NCI-H1417 treated with DMSO at 0.1 percent for 48 hours (cell line): ENCODE measurements around the gene NEURL2.
A peak's percentile ranks its signal among the peaks of the same experiment; 100 is the strongest.
"Not testable (repeated sequence)": the region's sequence is repeated elsewhere in the genome, so short reads cannot be mapped to it uniquely, and the experiment has no call there.

Source experiments
- DNase-seq: peaks from one replicate; lab custom pipeline; 2025; lab: John Stamatoyannopoulos, UW

The NEURL2 gene

GRCh38 chr20:45890985-45891983 is at the start of gene NEURL2, which contains the start of gene CTSA:
Gene NEURL2, minus strand, starts transcription at chr20:45891208. Its CDS starts 217 bp downstream, at chr20:45890991.
Gene CTSA, plus strand, starts transcription at chr20:45891335. Its CDS starts 234 bp downstream, at chr20:45891569.
- DNase-seq: peak; percentile 50

- DNase-seq: no peak
These were observed 49.5 kb upstream of the NEURL2 start for GRCh38 chr20:45940469-45940868.

- no peak for DNase-seq
These were observed 49.0 kb upstream of the NEURL2 start for GRCh38 chr20:45940053-45940452.

GRCh38 chr20:45938727-45939438 is 47.9 kb upstream of the NEURL2 start:
- no peak for DNase-seq

GRCh38 chr20:45937765-45938164 is 46.8 kb upstream of the NEURL2 start:
- DNase-seq: no peak

GRCh38 chr20:45935416-45936046 is 44.5 kb upstream of the NEURL2 start:
- DNase-seq: no peak

GRCh38 chr20:45934586-45935415 is 43.8 kb upstream of the NEURL2 start, which contains the start of gene PCIF1:
Gene PCIF1, plus strand, starts transcription at chr20:45934683. Its CDS starts 4,317 bp downstream, at chr20:45939000.
- DNase-seq: peak; percentile 93

- DNase-seq: no peak
These were observed 43.1 kb upstream of the NEURL2 start for GRCh38 chr20:45934046-45934585.

- DNase-seq: peak; percentile 61
These were observed 42.4 kb upstream of the NEURL2 start for GRCh38 chr20:45933266-45934045.

GRCh38 chr20:45931680-45932079 is 40.7 kb upstream of the NEURL2 start:
- DNase-seq: not testable (repeated sequence)

- DNase-seq: no peak
These were observed 36.3 kb upstream of the NEURL2 start for GRCh38 chr20:45927071-45927878.

GRCh38 chr20:45926731-45927070 is 35.7 kb upstream of the NEURL2 start:
- no peak for DNase-seq

- no peak for DNase-seq
These were observed 35.0 kb upstream of the NEURL2 start for GRCh38 chr20:45925821-45926506.

- no peak for DNase-seq
These were observed 33.6 kb upstream of the NEURL2 start for GRCh38 chr20:45924391-45925261.

GRCh38 chr20:45921337-45922189 is 30.6 kb upstream of the NEURL2 start:
- no peak for DNase-seq

- DNase-seq: no peak
These were observed 29.7 kb upstream of the NEURL2 start for GRCh38 chr20:45920462-45921336.
